ENCODE measurements around the gene RAB3B. TPM values are rescaled to one million over a fixed set of nuclear protein-coding genes. Genes with fewer than 3 reads are reported as not detected.
"Not testable (repeated sequence)": the region's sequence is repeated elsewhere in the genome, so short reads cannot be mapped to it uniquely, and the experiment has no call there.

RAB3B gene
- total RNA-seq, 1 donor = under 0.01 TPM

- peaks cover 17% of the 10 kb centered on the region for H3K27me3 ChIP-seq (ENCODE audit: insufficient read depth, low read length)
- not testable (repeated sequence) for H3K4me3 ChIP-seq (ENCODE audit: low read length); H3K9me3 ChIP-seq (ENCODE audit: low read depth, low read length); H3K4me1 ChIP-seq (ENCODE audit: insufficient read depth, low read length)
Observed at GRCh38 chr1:52005548-52005947, 15.0 kb upstream of the RAB3B start.

GRCh38 chr1:52003877-52004276 is 13.4 kb upstream of the RAB3B start:
- Histone ChIP-seq H3K9me3 (ENCODE audit: low read depth, low read length) (no peaks in the 10 kb centered on the region), H3K4me3 (ENCODE audit: low read length) (no peak overlapping the region), H3K27me3 (ENCODE audit: insufficient read depth, low read length) (peaks cover 17% of the 10 kb centered on the region), H3K4me1 (ENCODE audit: insufficient read depth, low read length) (no peaks in the 10 kb centered on the region)

GRCh38 chr1:52002038-52002917 is 11.8 kb upstream of the RAB3B start:
- H3K9me3 ChIP-seq (ENCODE audit: low read depth, low read length) = no peaks in the 10 kb centered on the region
- no peaks in the 10 kb centered on the region for H3K4me1 ChIP-seq (ENCODE audit: insufficient read depth, low read length)
- peaks cover 13% of the 10 kb centered on the region for H3K27me3 ChIP-seq (ENCODE audit: insufficient read depth, low read length)
- H3K4me3 ChIP-seq (ENCODE audit: low read length) = no peak overlapping the region

GRCh38 chr1:51998701-51999100 is 8.2 kb upstream of the RAB3B start:
- H3K4me1 ChIP-seq (ENCODE audit: insufficient read depth, low read length) = no peaks in the 10 kb centered on the region
- H3K9me3 ChIP-seq (ENCODE audit: low read depth, low read length) = no peaks in the 10 kb centered on the region
- H3K27me3 ChIP-seq (ENCODE audit: insufficient read depth, low read length) = peaks cover 3% of the 10 kb centered on the region
- H3K4me3 ChIP-seq (ENCODE audit: low read length) = no peak overlapping the region

- Histone ChIP-seq H3K9me3 (ENCODE audit: low read depth, low read length) (no peaks in the 10 kb centered on the region), H3K4me3 (ENCODE audit: low read length) (no peak overlapping the region), H3K27me3 (ENCODE audit: insufficient read depth, low read length) (peaks cover 4% of the 10 kb centered on the region), H3K4me1 (ENCODE audit: insufficient read depth, low read length) (no peaks in the 10 kb centered on the region)
Observed at GRCh38 chr1:51997974-51998382, 7.5 kb upstream of the RAB3B start.

- Histone ChIP-seq H3K4me1 (ENCODE audit: insufficient read depth, low read length) (peaks cover 6% of the 10 kb centered on the region), H3K27me3 (ENCODE audit: insufficient read depth, low read length) (peaks cover 27% of the 10 kb centered on the region), H3K4me3 (ENCODE audit: low read length) (peak overlapping the region; percentile 24), H3K9me3 (ENCODE audit: low read depth, low read length) (no peaks in the 10 kb centered on the region)
Observed at GRCh38 chr1:51989582-51990477, 670 bp downstream of the RAB3B start.

GRCh38 chr1:51988254-51988653 is 2.2 kb downstream of the RAB3B start:
- no peaks in the 10 kb centered on the region for H3K9me3 ChIP-seq (ENCODE audit: low read depth, low read length)
- peaks cover 6% of the 10 kb centered on the region for H3K4me1 ChIP-seq (ENCODE audit: insufficient read depth, low read length)
- H3K27me3 ChIP-seq (ENCODE audit: insufficient read depth, low read length) = peaks cover 27% of the 10 kb centered on the region
- no peak overlapping the region for H3K4me3 ChIP-seq (ENCODE audit: low read length)

- Histone ChIP-seq H3K27me3 (ENCODE audit: insufficient read depth, low read length) (peaks cover 14% of the 10 kb centered on the region), H3K9me3 (ENCODE audit: low read depth, low read length) (no peaks in the 10 kb centered on the region), H3K4me3 (ENCODE audit: low read length) (no peak overlapping the region), H3K4me1 (ENCODE audit: insufficient read depth, low read length) (peaks cover 6% of the 10 kb centered on the region)
Observed at GRCh38 chr1:51986718-51987117, 3.8 kb downstream of the RAB3B start.

- Histone ChIP-seq H3K4me1 (ENCODE audit: insufficient read depth, low read length) (no peaks in the 10 kb centered on the region), H3K4me3 (ENCODE audit: low read length) (no peak overlapping the region), H3K27me3 (ENCODE audit: insufficient read depth, low read length) (no peaks in the 10 kb centered on the region), H3K9me3 (ENCODE audit: low read depth, low read length) (no peaks in the 10 kb centered on the region)
Observed at GRCh38 chr1:51982161-51982560, 8.3 kb downstream of the RAB3B start.

GRCh38 chr1:51981555-51981954 is 8.9 kb downstream of the RAB3B start:
- Histone ChIP-seq H3K4me1 (ENCODE audit: insufficient read depth, low read length) (no peaks in the 10 kb centered on the region), H3K27me3 (ENCODE audit: insufficient read depth, low read length) (no peaks in the 10 kb centered on the region), H3K4me3 (ENCODE audit: low read length) (no peak overlapping the region), H3K9me3 (ENCODE audit: low read depth, low read length) (no peaks in the 10 kb centered on the region)

- H3K9me3 ChIP-seq (ENCODE audit: low read depth, low read length) = no peaks in the 10 kb centered on the region
- H3K27me3 ChIP-seq (ENCODE audit: insufficient read depth, low read length) = no peaks in the 10 kb centered on the region
- no peak overlapping the region for H3K4me3 ChIP-seq (ENCODE audit: low read length)
- no peaks in the 10 kb centered on the region for H3K4me1 ChIP-seq (ENCODE audit: insufficient read depth, low read length)
Observed at GRCh38 chr1:51978099-51978498, 12.4 kb downstream of the RAB3B start.

GRCh38 chr1:51976846-51977602 is 13.5 kb downstream of the RAB3B start:
- Histone ChIP-seq H3K27me3 (ENCODE audit: insufficient read depth, low read length) (no peaks in the 10 kb centered on the region), H3K4me1 (ENCODE audit: insufficient read depth, low read length) (no peaks in the 10 kb centered on the region), H3K9me3 (ENCODE audit: low read depth, low read length) (no peaks in the 10 kb centered on the region), H3K4me3 (ENCODE audit: low read length) (no peak overlapping the region)

- no peaks in the 10 kb centered on the region for H3K4me1 ChIP-seq (ENCODE audit: insufficient read depth, low read length)
- H3K9me3 ChIP-seq (ENCODE audit: low read depth, low read length) = no peaks in the 10 kb centered on the region
- H3K27me3 ChIP-seq (ENCODE audit: insufficient read depth, low read length) = no peaks in the 10 kb centered on the region
- H3K4me3 ChIP-seq (ENCODE audit: low read length) = no peak overlapping the region
Observed at GRCh38 chr1:51973587-51974474, 16.7 kb downstream of the RAB3B start.

Data from mononuclear cell (primary cell).